GM12873 (cell line): ENCODE measurements around the gene NCOA1.

Experiments used
- CTCF ChIP-seq: IDR thresholded peaks from 2 replicates; pipeline ENCODE4 v1.5.1; 2012; ENCODE audit warnings: low read depth, mild to moderate bottlenecking, moderate library complexity, low read length, control low read depth; ENCODE audit not compliant: insufficient read depth; ENCODE audit errors: missing control alignments

The NCOA1 gene

GRCh38 chr2:24480245-24480644 is 10.8 kb upstream of the NCOA1 start:
- no peak for TF ChIP-seq CTCF

- no peak for TF ChIP-seq CTCF
These were observed 8.6 kb upstream of the NCOA1 start for GRCh38 chr2:24482251-24482971.

- TF ChIP-seq CTCF: no peak
These were observed 8.1 kb upstream of the NCOA1 start for GRCh38 chr2:24482972-24483300.

- no peak for TF ChIP-seq CTCF
These were observed 5.9 kb upstream of the NCOA1 start for GRCh38 chr2:24485197-24485596.

- TF ChIP-seq CTCF: no peak
These were observed 4.3 kb upstream of the NCOA1 start for GRCh38 chr2:24486636-24487205.

GRCh38 chr2:24489465-24490180 is 1.4 kb upstream of the NCOA1 start:
- no peak for TF ChIP-seq CTCF

- TF ChIP-seq CTCF: no peak
These were observed 819 bp upstream of the NCOA1 start for GRCh38 chr2:24490181-24490689.
